NCI-H460 (cell line): ENCODE data around the gene NAV2. TPM values are rescaled to one million over a fixed set of nuclear protein-coding genes. Genes with fewer than 3 reads are reported as not detected.
A peak's percentile ranks its signal among the peaks of the same experiment; 100 is the strongest.

Experiments
- DNase-seq: peaks from one replicate; pipeline ENCODE4 v3.0.0-alpha.2; 2016; ENCODE audit warnings: low read depth; ENCODE audit errors: extremely low read depth
- total RNA-seq: library from RNA; depleted of rRNA; stranded (reverse); fragments of >200 nt; shearing (Covaris generic); gene quantifications from 2 replicates; pipeline ENCODE4 v1.2.3, GENCODE V29; 2014

The NAV2 gene
- total RNA-seq, 1 experiment from 2014 or later = 15.6 TPM

- DNase-seq = no peak
Observed at GRCh38 chr11:20089796-20090653, 377.4 kb downstream of the NAV2 start.

GRCh38 chr11:20090654-20091374 is 378.2 kb downstream of the NAV2 start:
- no peak for DNase-seq

GRCh38 chr11:20093775-20094174 is 381.1 kb downstream of the NAV2 start:
- DNase-seq = no peak

- DNase-seq = no peak
Observed at GRCh38 chr11:20095189-20095588, 382.6 kb downstream of the NAV2 start.

GRCh38 chr11:20097319-20098221 is 384.9 kb downstream of the NAV2 start:
- DNase-seq = no peak

- no peak for DNase-seq
Observed at GRCh38 chr11:20099527-20099926, 386.9 kb downstream of the NAV2 start.

- no peak for DNase-seq
Observed at GRCh38 chr11:20102397-20102796, 389.8 kb downstream of the NAV2 start.

GRCh38 chr11:20103281-20103680 is 390.6 kb downstream of the NAV2 start:
- DNase-seq = no peak

- DNase-seq = no peak
Observed at GRCh38 chr11:20105427-20105826, 392.8 kb downstream of the NAV2 start.

GRCh38 chr11:20109731-20110445 is 397.3 kb downstream of the NAV2 start:
- no peak for DNase-seq

GRCh38 chr11:20110908-20111669 is 398.5 kb downstream of the NAV2 start:
- peak; percentile 46 for DNase-seq

GRCh38 chr11:20111871-20112270 is 399.2 kb downstream of the NAV2 start:
- no peak for DNase-seq

- peak; percentile 63 for DNase-seq
Observed at GRCh38 chr11:20112291-20113148, 399.9 kb downstream of the NAV2 start.

- DNase-seq = no peak
Observed at GRCh38 chr11:20113149-20113438, 400.5 kb downstream of the NAV2 start.

- no peak for DNase-seq
Observed at GRCh38 chr11:20114588-20114987, 402.0 kb downstream of the NAV2 start.

GRCh38 chr11:20116825-20117224 is 404.2 kb downstream of the NAV2 start:
- DNase-seq = no peak

- DNase-seq = no peak
Observed at GRCh38 chr11:20117291-20117690, 404.7 kb downstream of the NAV2 start.

GRCh38 chr11:20118209-20118608 is 405.6 kb downstream of the NAV2 start:
- no peak for DNase-seq

GRCh38 chr11:20119315-20119714 is 406.7 kb downstream of the NAV2 start:
- no peak for DNase-seq
